Right lobe of liver (tissue), 6 donors: ENCODE measurements around the gene ADAM12. TPM values are rescaled to one million over a fixed set of nuclear protein-coding genes. Genes with fewer than 3 reads are reported as not detected.

Experiments used
- ATAC-seq, 4 donors: fragments of 200-7000 bp; cut with Tn5 transposase; one replicate each; pipeline ENCODE4 v1.9.1; 2020; ENCODE audit warnings: mild to moderate bottlenecking in 4 of 4, moderate library complexity in 4 of 4
- DNase-seq, 3 donors: peaks; one replicate each; pipeline ENCODE4 v3.0.0-alpha.2; 2020
- H3K27ac ChIP-seq, 3 donors: fragments of 200-600 bp; one replicate each; pipeline ENCODE4 v1.8.0; 2022
- H3K27me3 ChIP-seq, 2 donors: fragments of 200-600 bp; one replicate each; pipeline ENCODE4 v1.8.0; 2022
- H3K36me3 ChIP-seq, 4 donors: fragments of 200-600 bp; sonication (generic) in 1 of 4; one replicate each; pipeline versions ENCODE4 v1.5.1 to v1.8.0; 2017 to 2022; ENCODE audit warnings: control low read depth in 1 of 4
- H3K4me1 ChIP-seq, 4 donors: fragments of 200-600 bp; sonication (generic) in 1 of 4; one replicate each; pipeline versions ENCODE4 v1.5.1 to v1.8.0; 2017 to 2022; ENCODE audit warnings: control low read depth in 1 of 4
- H3K4me3 ChIP-seq, 3 donors: fragments of 200-600 bp; one replicate each; pipeline ENCODE4 v1.8.0; 2022
- H3K9me3 ChIP-seq, 4 donors: fragments of 200-600 bp; sonication (generic) in 1 of 4; one replicate each; pipeline versions ENCODE4 v1.5.1 to v1.8.0; 2017 to 2022; ENCODE audit warnings: control low read depth in 1 of 4
- POLR2A ChIP-seq: fragments of 450-650 bp; IDR thresholded peaks from one replicate; pipeline ENCODE4 v1.6.1; 2017; ENCODE audit warnings: antibody characterized with exemption, mild to moderate bottlenecking
- WGBS: methylation state at CpG from one replicate; pipeline ENCODE4 v1.1.6; 2018; ENCODE audit warnings: low coverage, low lambda C conversion rate; ENCODE audit not compliant: insufficient coverage; ENCODE audit errors: missing lambda C conversion rate; 5-methylcytosine and 5-hydroxymethylcytosine counted together
- intact Hi-C, 2 donors: fragments of 100-400 bp; cut with DNase I; formaldehyde crosslinking; loops; one replicate each; pipeline versions ENCODE4 v1.11.2 to v1.14.1; 2022
- total RNA-seq, 6 experiments: library from RNA; depleted of rRNA in 2 of 6; stranded (reverse); fragments of >200 nt in 2 of 6; fragmentation: NEBNext Ultra II Directional in 3 of 6; extraction: Animal tissue kit (Norgen Biotek cat#: 25700) in 3 of 6; gene quantifications; one replicate each; pipeline versions ENCODE4 v1.1.0 to v1.2.4, GENCODE V29; 2016 to 2023
- TF ChIP-seq, protein P1 (sequence below), 4 donors: fragments of 200-600 bp in 3 of 4; fragments of 450-650 bp in 1 of 4; IDR thresholded peaks; one replicate each; pipeline versions ENCODE4 v1.5.1 to v1.8.0; 2016 to 2022; ENCODE audit warnings: antibody characterized with exemption in 4 of 4, mild to moderate bottlenecking in 2 of 4
- donor health status: DM: no; HTN: yes; CAD: no.
- donor health status: DM: no; HTN: no; CAD: no.
- donor health status: DM: no; HTN: no; CAD: no.
- donor health status: DM: no; HTN: yes; CAD: no.
- donor health status: DM: no; HTN: yes; CAD: no.

ADAM12 gene
- total RNA-seq, 6 experiments from 2014 or later: 0.06 to 1.3 (median 0.48) TPM; not detected in 2

DNA sequence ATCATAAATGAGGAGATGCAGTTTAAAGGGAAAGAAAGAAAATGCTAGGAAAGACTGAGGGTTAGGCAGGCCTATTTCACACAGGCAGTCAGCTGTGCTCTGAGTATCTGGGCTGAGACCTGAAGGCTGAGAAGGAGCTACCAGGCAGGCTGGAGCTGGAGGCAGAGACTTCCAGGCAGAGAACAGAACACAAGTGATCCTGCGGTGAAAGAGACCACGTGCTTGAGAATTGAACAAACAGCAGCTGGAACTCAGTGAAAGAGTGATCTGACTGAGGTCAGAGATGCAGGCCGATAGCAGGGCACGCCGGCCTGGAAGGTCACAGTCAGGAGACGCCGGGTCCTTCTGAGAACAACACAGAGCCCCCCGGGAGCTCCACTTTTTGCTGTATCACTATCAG is 147.8 kb downstream of the ADAM12 start:
- TF ChIP-seq, protein P1, sequence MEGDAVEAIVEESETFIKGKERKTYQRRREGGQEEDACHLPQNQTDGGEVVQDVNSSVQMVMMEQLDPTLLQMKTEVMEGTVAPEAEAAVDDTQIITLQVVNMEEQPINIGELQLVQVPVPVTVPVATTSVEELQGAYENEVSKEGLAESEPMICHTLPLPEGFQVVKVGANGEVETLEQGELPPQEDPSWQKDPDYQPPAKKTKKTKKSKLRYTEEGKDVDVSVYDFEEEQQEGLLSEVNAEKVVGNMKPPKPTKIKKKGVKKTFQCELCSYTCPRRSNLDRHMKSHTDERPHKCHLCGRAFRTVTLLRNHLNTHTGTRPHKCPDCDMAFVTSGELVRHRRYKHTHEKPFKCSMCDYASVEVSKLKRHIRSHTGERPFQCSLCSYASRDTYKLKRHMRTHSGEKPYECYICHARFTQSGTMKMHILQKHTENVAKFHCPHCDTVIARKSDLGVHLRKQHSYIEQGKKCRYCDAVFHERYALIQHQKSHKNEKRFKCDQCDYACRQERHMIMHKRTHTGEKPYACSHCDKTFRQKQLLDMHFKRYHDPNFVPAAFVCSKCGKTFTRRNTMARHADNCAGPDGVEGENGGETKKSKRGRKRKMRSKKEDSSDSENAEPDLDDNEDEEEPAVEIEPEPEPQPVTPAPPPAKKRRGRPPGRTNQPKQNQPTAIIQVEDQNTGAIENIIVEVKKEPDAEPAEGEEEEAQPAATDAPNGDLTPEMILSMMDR (IDR thresholded peaks at IDR 0.05): no peak
- no peak for TF ChIP-seq POLR2A
- DNase-seq (no peak), ATAC-seq (no peak)
- Histone ChIP-seq H3K9me3 (no peaks in the 10 kb centered on the region), H3K27ac (no peak overlapping the region), H3K4me1 (no peaks in the 10 kb centered on the region), H3K4me3 (no peak overlapping the region), H3K36me3 (no peaks in the 10 kb centered on the region), H3K27me3 (no peaks in the 10 kb centered on the region)
- 34% methylated on average over 8 of the region's 8 CpGs for WGBS
- intact Hi-C loops: no loop called here

DNA sequence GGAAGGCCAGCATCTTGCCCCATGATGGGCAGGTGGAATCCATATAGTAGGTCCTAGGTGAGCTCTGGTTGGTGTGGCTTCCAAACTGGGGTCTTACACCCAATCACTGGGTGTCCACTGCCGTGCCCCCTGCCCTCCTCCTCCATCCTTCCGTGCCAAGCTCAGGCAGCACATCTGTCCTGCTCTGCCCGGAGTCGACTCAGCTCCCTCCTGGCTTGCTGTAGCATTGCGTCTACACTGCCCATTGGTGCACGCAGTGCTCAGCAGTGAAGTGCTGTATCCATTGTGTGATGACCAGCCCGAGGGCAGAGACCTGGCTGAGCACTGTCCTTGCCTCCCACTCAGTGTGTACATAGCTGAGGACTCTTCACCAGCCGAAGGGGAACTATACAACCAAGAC is 148.4 kb downstream of the ADAM12 start:
- intact Hi-C loops: no loop called here
- no peaks in the 10 kb centered on the region for H3K27me3 ChIP-seq
- H3K27ac ChIP-seq: no peak overlapping the region
- no peak overlapping the region for H3K4me3 ChIP-seq
- 67% methylated on average over 7 of the region's 8 CpGs for WGBS
- no peak for DNase-seq
- no peak for ATAC-seq
- H3K36me3 ChIP-seq: no peaks in the 10 kb centered on the region
- H3K4me1 ChIP-seq: no peaks in the 10 kb centered on the region
- no peaks in the 10 kb centered on the region for H3K9me3 ChIP-seq
- TF ChIP-seq POLR2A: no peak
- TF ChIP-seq, protein P1 (IDR thresholded peaks at IDR 0.05): no peak

DNA sequence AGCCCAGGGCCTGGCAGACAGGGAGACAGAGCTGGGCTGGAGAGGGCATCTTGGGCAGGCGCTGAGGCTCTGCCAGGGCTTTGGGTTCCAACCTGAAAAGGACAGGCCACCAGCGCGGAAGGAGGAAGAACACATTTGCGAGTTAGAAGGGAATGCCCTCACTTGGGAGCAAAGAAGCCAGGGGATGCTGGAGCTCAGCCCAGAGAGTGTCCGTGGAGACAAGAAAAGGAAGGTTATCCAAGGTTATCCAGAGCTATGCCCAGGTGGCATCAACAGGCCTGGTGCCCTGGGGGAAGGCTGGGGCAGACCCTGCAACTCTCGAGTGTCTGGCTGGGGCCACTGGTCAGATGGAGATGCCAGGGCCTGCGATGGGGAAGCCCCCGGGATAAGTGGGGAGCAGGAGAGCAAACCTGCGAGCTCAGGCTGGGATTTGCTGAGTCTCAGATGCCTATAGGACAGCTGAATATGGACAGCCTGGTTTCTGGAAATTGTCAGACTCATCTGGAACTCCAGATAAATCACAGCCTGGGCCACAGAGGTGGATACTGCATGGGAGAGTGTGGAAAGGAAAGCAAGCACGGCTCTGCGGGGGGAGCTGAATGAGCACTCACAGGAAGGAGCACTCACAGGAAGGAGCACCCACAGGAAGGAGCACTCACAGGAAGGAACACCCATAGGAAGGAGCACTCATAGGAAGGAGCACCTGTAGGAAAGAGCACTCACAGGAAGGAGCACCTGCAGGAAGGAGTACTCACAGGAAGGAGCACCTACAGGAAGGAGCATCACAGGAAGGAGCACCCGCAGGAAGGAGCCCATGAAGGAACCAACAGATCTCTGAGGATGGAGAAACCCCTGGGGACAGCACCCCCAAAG is 152.1 kb downstream of the ADAM12 start:
- Histone ChIP-seq H3K4me3 (no peak overlapping the region), H3K27ac (no peak overlapping the region), H3K27me3 (no peaks in the 10 kb centered on the region), H3K36me3 (no peaks in the 10 kb centered on the region), H3K4me1 (no peaks in the 10 kb centered on the region), H3K9me3 (no peaks in the 10 kb centered on the region)
- 61% methylated on average over 8 of the region's 12 CpGs for WGBS
- no peak for TF ChIP-seq POLR2A
- TF ChIP-seq, protein P1 (IDR thresholded peaks at IDR 0.05): no peak
- DNase-seq (no peak), ATAC-seq (no peak)
- intact Hi-C loops: no loop called here

DNA sequence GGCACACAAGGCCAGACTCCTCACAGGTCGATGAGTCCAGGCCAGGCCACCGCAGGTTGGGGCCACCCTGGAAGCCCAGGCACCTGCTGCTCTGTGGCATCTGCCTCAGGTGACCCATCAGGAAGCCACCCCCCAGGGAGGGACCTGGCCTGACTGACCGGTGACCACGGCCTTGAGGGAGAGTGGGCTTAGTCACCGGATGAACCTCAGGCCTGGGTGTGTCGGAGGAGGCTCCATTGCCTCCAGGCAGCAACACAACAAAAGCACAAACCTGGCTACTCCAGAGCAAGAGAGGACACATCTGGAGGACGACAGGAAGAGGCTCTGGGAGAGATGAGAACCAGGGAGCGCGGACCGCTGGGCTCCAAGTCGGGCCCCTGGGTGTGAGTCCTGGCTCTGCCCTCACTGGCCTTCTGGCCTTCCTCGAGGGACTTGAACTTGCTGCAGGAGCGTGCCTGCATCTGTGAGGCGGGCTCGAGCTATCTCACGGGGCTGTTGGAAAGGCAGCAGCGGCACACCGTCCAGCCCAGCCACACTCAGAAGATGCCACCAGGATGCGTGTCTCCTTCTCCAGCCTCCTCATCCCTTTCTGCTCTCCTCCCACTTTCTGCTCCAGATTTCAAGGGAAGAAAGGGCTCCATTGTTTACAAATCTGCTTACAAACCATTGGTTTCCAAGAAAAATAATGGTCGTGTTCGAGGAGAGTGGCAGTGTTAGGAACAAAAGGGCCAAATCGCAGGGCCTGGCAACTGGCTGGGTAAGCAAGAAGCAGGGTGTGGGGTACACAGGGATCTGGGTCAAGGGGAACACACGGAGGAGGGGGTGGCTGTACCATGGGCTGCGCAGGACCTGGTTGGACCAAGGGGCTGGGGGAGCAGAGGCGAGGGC is 152.9 kb downstream of the ADAM12 start:
- DNase-seq (no peak), ATAC-seq (no peak)

More for the DNA sequence above, 152.9 kb downstream of the ADAM12 start:
- H3K27me3 ChIP-seq: no peaks in the 10 kb centered on the region
- TF ChIP-seq, protein P1 (IDR thresholded peaks at IDR 0.05): no peak
- no peak for TF ChIP-seq POLR2A
- no peak overlapping the region for H3K27ac ChIP-seq
- no peaks in the 10 kb centered on the region for H3K4me1 ChIP-seq
- no peaks in the 10 kb centered on the region for H3K36me3 ChIP-seq
- no peak overlapping the region for H3K4me3 ChIP-seq
- intact Hi-C loops: no loop called here
- 65% methylated on average over 7 of the region's 25 CpGs for WGBS
- H3K9me3 ChIP-seq: no peaks in the 10 kb centered on the region
